Mucosa of gallbladder (tissue), 1 donor: Measurements from ENCODE around the gene ATP8B4. TPM values are rescaled to one million over a fixed set of nuclear protein-coding genes. Genes with fewer than 3 reads are reported as not detected.
"Not testable (repeated sequence)": the region's sequence is repeated elsewhere in the genome, so short reads cannot be mapped to it uniquely, and the experiment has no call there.

Source experiments
- DNase-seq: peaks from one replicate; pipeline ENCODE4 v3.0.0-alpha.2; 2020; ENCODE audit warnings: low spot score
- total RNA-seq: library from RNA; stranded (reverse); gene quantifications from one replicate; pipeline ENCODE4 v1.2.1, GENCODE V29; 2021
- donor health status: DM: no; HTN: no; CAD: no.

ATP8B4 gene
- total RNA-seq, 1 donor from 2014 or later, result 15.8 TPM

GRCh38 chr15:50109076-50109987 is 9.7 kb downstream of the ATP8B4 start:
- no peak for DNase-seq

- DNase-seq, result no peak
Observed at GRCh38 chr15:50108461-50108860, 10.6 kb downstream of the ATP8B4 start.

GRCh38 chr15:50107591-50108408 is 11.2 kb downstream of the ATP8B4 start:
- DNase-seq, result peak; percentile 31

- DNase-seq, result no peak
Observed at GRCh38 chr15:50107157-50107556, 11.9 kb downstream of the ATP8B4 start.

GRCh38 chr15:50106457-50106856 is 12.6 kb downstream of the ATP8B4 start:
- no peak for DNase-seq

GRCh38 chr15:50100486-50100885 is 18.5 kb downstream of the ATP8B4 start:
- no peak for DNase-seq

- no peak for DNase-seq
Observed at GRCh38 chr15:50098545-50098944, 20.5 kb downstream of the ATP8B4 start.

GRCh38 chr15:50095938-50096821 is 22.9 kb downstream of the ATP8B4 start:
- DNase-seq, result no peak

- DNase-seq, result not testable (repeated sequence)
Observed at GRCh38 chr15:50089386-50089785, 29.6 kb downstream of the ATP8B4 start.

- DNase-seq, result no peak
Observed at GRCh38 chr15:50084932-50085331, 34.1 kb downstream of the ATP8B4 start.

GRCh38 chr15:50083424-50084025 is 35.5 kb downstream of the ATP8B4 start:
- DNase-seq, result no peak

GRCh38 chr15:50082066-50082465 is 37.0 kb downstream of the ATP8B4 start:
- DNase-seq, result no peak

- no peak for DNase-seq
Observed at GRCh38 chr15:50077651-50078050, 41.4 kb downstream of the ATP8B4 start.

- DNase-seq, result no peak
Observed at GRCh38 chr15:50077176-50077575, 41.9 kb downstream of the ATP8B4 start.

- no peak for DNase-seq
Observed at GRCh38 chr15:50075319-50075718, 43.7 kb downstream of the ATP8B4 start.

- no peak for DNase-seq
Observed at GRCh38 chr15:50071551-50072258, 47.3 kb downstream of the ATP8B4 start.

- no peak for DNase-seq
Observed at GRCh38 chr15:50068016-50068415, 51.0 kb downstream of the ATP8B4 start.

GRCh38 chr15:50067254-50067653 is 51.8 kb downstream of the ATP8B4 start:
- no peak for DNase-seq

GRCh38 chr15:50066666-50067065 is 52.4 kb downstream of the ATP8B4 start:
- DNase-seq, result no peak

GRCh38 chr15:50066202-50066601 is 52.8 kb downstream of the ATP8B4 start:
- no peak for DNase-seq

GRCh38 chr15:50065279-50065678 is 53.8 kb downstream of the ATP8B4 start:
- no peak for DNase-seq
